D721Med (cell line): ENCODE data around the gene SLC39A8.
"Not testable (repeated sequence)": the region's sequence is repeated elsewhere in the genome, so short reads cannot be mapped to it uniquely, and the experiment has no call there.

ENCODE experiments used
- DNase-seq: peaks from one replicate; pipeline ENCODE4 v3.0.0; 2011; ENCODE audit warnings: low spot score; ENCODE audit not compliant: insufficient read length
- FAIRE-seq: peaks from 2 replicates; lab custom pipeline; 2011; peaks lifted over from hg19 to GRCh38; lab: Jason Lieb, UNC
- TF ChIP-seq, protein P1 (sequence below): IDR thresholded peaks from 2 replicates; pipeline ENCODE4 v1.5.1; 2012; ENCODE audit warnings: mild to moderate bottlenecking, control low read depth; ENCODE audit not compliant: insufficient read depth; ENCODE audit errors: missing control alignments

Gene SLC39A8

GRCh38 chr4:102281171-102281839 is 64.0 kb downstream of the SLC39A8 start:
- TF ChIP-seq, protein P1, sequence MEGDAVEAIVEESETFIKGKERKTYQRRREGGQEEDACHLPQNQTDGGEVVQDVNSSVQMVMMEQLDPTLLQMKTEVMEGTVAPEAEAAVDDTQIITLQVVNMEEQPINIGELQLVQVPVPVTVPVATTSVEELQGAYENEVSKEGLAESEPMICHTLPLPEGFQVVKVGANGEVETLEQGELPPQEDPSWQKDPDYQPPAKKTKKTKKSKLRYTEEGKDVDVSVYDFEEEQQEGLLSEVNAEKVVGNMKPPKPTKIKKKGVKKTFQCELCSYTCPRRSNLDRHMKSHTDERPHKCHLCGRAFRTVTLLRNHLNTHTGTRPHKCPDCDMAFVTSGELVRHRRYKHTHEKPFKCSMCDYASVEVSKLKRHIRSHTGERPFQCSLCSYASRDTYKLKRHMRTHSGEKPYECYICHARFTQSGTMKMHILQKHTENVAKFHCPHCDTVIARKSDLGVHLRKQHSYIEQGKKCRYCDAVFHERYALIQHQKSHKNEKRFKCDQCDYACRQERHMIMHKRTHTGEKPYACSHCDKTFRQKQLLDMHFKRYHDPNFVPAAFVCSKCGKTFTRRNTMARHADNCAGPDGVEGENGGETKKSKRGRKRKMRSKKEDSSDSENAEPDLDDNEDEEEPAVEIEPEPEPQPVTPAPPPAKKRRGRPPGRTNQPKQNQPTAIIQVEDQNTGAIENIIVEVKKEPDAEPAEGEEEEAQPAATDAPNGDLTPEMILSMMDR, result no peak
- DNase-seq, result no peak
- no peak for FAIRE-seq

DNA sequence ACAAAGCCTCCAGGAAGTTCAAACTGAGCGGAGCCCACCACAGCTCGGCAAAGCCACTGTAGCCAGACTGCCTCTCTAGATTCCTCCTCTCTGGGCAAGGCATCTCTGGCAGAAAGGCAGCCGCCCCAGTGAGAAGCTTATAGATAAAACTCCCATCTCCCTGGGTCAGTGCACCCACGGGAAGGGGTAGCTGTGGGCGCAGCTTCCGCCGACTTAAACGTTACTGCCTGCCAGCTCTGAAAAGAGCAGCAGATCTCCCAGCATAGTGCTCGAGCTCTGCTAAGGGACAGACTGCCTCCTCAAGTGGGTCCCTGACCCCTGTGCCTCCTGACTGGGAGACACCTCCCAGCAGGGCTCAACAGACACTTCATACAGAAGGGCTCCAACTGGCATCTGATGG is 72.0 kb downstream of the SLC39A8 start:
- not testable (repeated sequence) for FAIRE-seq, DNase-seq

- no peak for DNase-seq
- TF ChIP-seq, protein P1, result no peak
- no peak for FAIRE-seq
Observed at GRCh38 chr4:102272318-102272717, 73.0 kb downstream of the SLC39A8 start.

GRCh38 chr4:102268355-102268754 is 76.9 kb downstream of the SLC39A8 start:
- TF ChIP-seq, protein P1, result no peak
- no peak for DNase-seq
- FAIRE-seq, result peak; percentile 21

GRCh38 chr4:102263024-102263787 is 82.1 kb downstream of the SLC39A8 start:
- TF ChIP-seq, protein P1, result peak; percentile 84
- peak; percentile 92 for FAIRE-seq
- peak; percentile 18 for DNase-seq

GRCh38 chr4:102259702-102260101 is 85.6 kb downstream of the SLC39A8 start:
- DNase-seq, result no peak
- FAIRE-seq, result no peak
- TF ChIP-seq, protein P1, result no peak

- FAIRE-seq (no peak), DNase-seq (no peak)
- TF ChIP-seq, protein P1, result no peak
Observed at GRCh38 chr4:102259081-102259480, 86.2 kb downstream of the SLC39A8 start.
